ENCODE results near the gene FHIP2A. TPM values are rescaled to one million over a fixed set of nuclear protein-coding genes. Genes with fewer than 3 reads are reported as not detected.

Gene FHIP2A
- total and polyA plus RNA-seq, 2 of the 4 experiments (the other 2 are of a cell fraction): 10.7 to 16.5 TPM

DNA sequence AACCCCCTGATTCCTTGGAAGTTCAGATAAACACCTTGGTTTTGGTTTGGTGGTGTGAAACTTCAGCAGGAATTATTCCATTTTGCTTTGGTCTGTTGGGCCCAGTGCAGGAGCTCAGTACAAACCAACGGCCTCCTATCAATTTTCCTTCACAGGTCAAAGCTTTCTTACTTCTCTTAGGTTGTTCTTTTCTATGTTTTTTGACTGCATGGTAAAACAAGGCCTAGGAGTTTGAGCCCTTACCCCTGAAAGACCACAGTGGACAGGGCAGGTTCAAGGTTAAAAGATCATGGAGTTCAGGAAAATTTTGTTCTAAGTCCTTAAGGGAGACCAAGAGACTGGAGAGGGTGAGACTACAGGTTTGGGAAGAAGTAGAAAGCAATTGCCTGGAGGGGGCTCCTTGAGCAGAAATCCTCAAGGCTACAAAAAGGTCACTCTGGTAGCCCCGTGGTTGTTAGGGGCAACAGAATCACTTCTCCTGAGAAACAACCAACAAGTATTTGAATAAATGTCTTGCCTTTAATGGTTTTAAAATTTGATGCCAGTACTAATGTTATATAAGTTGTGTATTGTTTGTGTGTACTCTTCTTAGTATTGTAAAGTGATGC lies 40.9 kb upstream of the FHIP2A start:
- H3K4me2 ChIP-seq (ENCODE audit: low read depth, low read length): 0 out of 2 replicates have a peak overlapping the region, but pooled peaks have one; percentile 16

More for the DNA sequence above, 40.9 kb upstream of the FHIP2A start:
- H4K5ac ChIP-seq (ENCODE audit: low read depth, low read length): 0 out of 2 replicates have a peak overlapping the region, but pooled peaks have one; percentile 11
- peaks cover 4% of the 10 kb centered on the region; the same call in 1 of the 2 replicates for H4K20me1 ChIP-seq (ENCODE audit: insufficient read depth, low read length)
- H3K9ac ChIP-seq (ENCODE audit: low read depth, low read length): no peak overlapping the region
- H3K9me1 ChIP-seq (ENCODE audit: insufficient read depth, low read length): no peaks in the 10 kb centered on the region; the same call in 1 of the 2 replicates
- H3K56ac ChIP-seq (ENCODE audit: extremely low read depth, insufficient read depth, low read length): no peak overlapping the region
- no peak for DNase-seq
- dilution Hi-C loops (cut with HindIII; ENCODE audit: low sequenced_read_pairs, unreplicated experiment) (no loop called here), in situ Hi-C loops (cut with MboI; ENCODE audit: low sequenced_read_pairs) (loop anchor here (5.0 kb wide), 3 partner anchors 68 to 308 kb away; no protein-coding TSS in a partner anchor), intact Hi-C loops (cut with micrococcal nuclease) (loop anchor here (2.0 kb wide), 1 partner anchor 72 kb away; no protein-coding TSS in a partner anchor)
- no peak overlapping the region for H2AFZ ChIP-seq (replicated peaks; ENCODE audit: low read length, poor library complexity)
- H3K79me1 ChIP-seq (ENCODE audit: low read depth in 1 of 2, low read length in 2 of 2): no peaks in the 10 kb centered on the region
- H3K27ac ChIP-seq (ENCODE audit: insufficient read depth, low read length): no peak overlapping the region
- H2AK5ac ChIP-seq (ENCODE audit: low read depth, low read length): no peak overlapping the region
- peak overlapping the region; percentile 64 for H2BK20ac ChIP-seq (ENCODE audit: low read depth, low read length)
- ChIA-PET POLR2A (ENCODE audit: unreplicated experiment) (no interaction called here), CTCF (no interaction called here)
- no TSS peak for BruUV-seq (replicated peaks)
- H2BK15ac ChIP-seq (ENCODE audit: low read depth, low read length): peak overlapping the region; percentile 17; the same call in 1 of the 3 replicates
- H2BK5ac ChIP-seq (ENCODE audit: low read depth, low read length, poor library complexity, severe bottlenecking): peak overlapping the region; percentile 12
- peak overlapping the region; percentile 10 for H3K4ac ChIP-seq (ENCODE audit: low read depth, low read length)
- H3K36me3 ChIP-seq (ENCODE audit: control insufficient read depth, insufficient read depth, low read length): no peaks in the 10 kb centered on the region
- H3K18ac ChIP-seq (ENCODE audit: low read depth, low read length): peak overlapping the region; percentile 46
- no peak for ATAC-seq (ENCODE audit: low read depth)
- H4K91ac ChIP-seq (ENCODE audit: insufficient read depth, low read depth, low read length): peak overlapping the region; percentile 44; the same call in 1 of the 2 replicates
- peak overlapping the region; percentile 49; the same call in 1 of the 2 replicates for H3K14ac ChIP-seq (replicated peaks; ENCODE audit: low read depth, low read length)
- no peaks in the 10 kb centered on the region for H3K9me3 ChIP-seq (ENCODE audit: control insufficient read depth, insufficient read depth, low read length)
- no peak overlapping the region for H3K4me3 ChIP-seq (ENCODE audit: insufficient read depth, low read depth, low read length)
- H2AK9ac ChIP-seq (replicated peaks; ENCODE audit: low read depth, low read length, poor library complexity): no peak overlapping the region
- peak overlapping the region; percentile 35 for H2BK120ac ChIP-seq (ENCODE audit: low read depth, low read length)
- peaks cover 13% of the 10 kb centered on the region for H3K4me1 ChIP-seq (ENCODE audit: control insufficient read depth, insufficient read depth, low read length)
- H4K8ac ChIP-seq (ENCODE audit: low read depth in 2 of 2, low read length in 2 of 2): peak overlapping the region; percentile 1 to 2; a peak in 3 of 4 replicates
- WGBS, 2 experiments (ENCODE audit: extremely low coverage in 2 of 2, insufficient read length in 1 of 2): no CpG with 5 or more reads among the region's 2 CpGs
- no peaks in the 10 kb centered on the region for H3K27me3 ChIP-seq (ENCODE audit: control insufficient read depth, insufficient read depth, low read length)
- no peak for TF ChIP-seq POLR2A (IDR thresholded peaks at IDR 0.05; ENCODE audit: low read depth, low read length)
- no peak for TF ChIP-seq RAD21 (IDR thresholded peaks at IDR 0.05; ENCODE audit: low read length)
- TF ChIP-seq RCOR1 (IDR thresholded peaks at IDR 0.05; ENCODE audit: insufficient replicate concordance, low read length): no peak
- TF ChIP-seq NFE2L2 (IDR thresholded peaks at IDR 0.05; ENCODE audit: low read depth, low read length): no peak
- no peak for TF ChIP-seq BHLHE40 (IDR thresholded peaks at IDR 0.05; ENCODE audit: low read depth, low read length)
- no peak for TF ChIP-seq SMC3 (IDR thresholded peaks at IDR 0.05; ENCODE audit: low read depth, low read length)
- no peak for TF ChIP-seq MXI1 (IDR thresholded peaks at IDR 0.05; ENCODE audit: borderline replicate concordance, low read depth, low read length)
- TF ChIP-seq USF2 (IDR thresholded peaks at IDR 0.05; ENCODE audit: low read depth, low read length): no peak
- no peak for TF ChIP-seq MAFK (IDR thresholded peaks at IDR 0.05; ENCODE audit: low read depth, low read length)
- H3K23ac ChIP-seq (ENCODE audit: low read depth, low read length): 0 out of 2 replicates have a peak overlapping the region, but pooled peaks have one; percentile 54

Measured in IMR-90 (cell line).